ENCODE results near the gene DENND1A.

Gene DENND1A

GRCh38 chr9:123511326-123512277 is 418.3 kb downstream of the DENND1A start:
- H3K4me1 ChIP-seq: no peaks in the 10 kb centered on the region
- no peaks in the 10 kb centered on the region for H3K27me3 ChIP-seq
- H3K36me3 ChIP-seq: peaks cover 0 to 5% (median 0%) of the 10 kb centered on the region in 3 donors
- intact Hi-C loops (cut with DNase I; ENCODE audit: low total_unique reads): no loop called here
- no peak for DNase-seq
- no peak overlapping the region for H3K27ac ChIP-seq
- no peak overlapping the region for H3K4me3 ChIP-seq
- TF ChIP-seq CTCF (IDR thresholded peaks at IDR 0.05): no peak
- H3K9me3 ChIP-seq: no peaks in the 10 kb centered on the region

GRCh38 chr9:123509646-123510045 is 420.3 kb downstream of the DENND1A start:
- no peak overlapping the region for H3K27ac ChIP-seq
- H3K27me3 ChIP-seq: no peaks in the 10 kb centered on the region
- no peak overlapping the region for H3K4me3 ChIP-seq
- intact Hi-C loops (cut with DNase I; ENCODE audit: low total_unique reads): no loop called here
- DNase-seq: no peak
- no peak for TF ChIP-seq CTCF (IDR thresholded peaks at IDR 0.05)
- no peaks in the 10 kb centered on the region for H3K4me1 ChIP-seq
- no peaks in the 10 kb centered on the region for H3K9me3 ChIP-seq
- H3K36me3 ChIP-seq: peaks cover 0 to 5% (median 0%) of the 10 kb centered on the region in 3 donors

- Histone ChIP-seq H3K36me3 (peaks cover 0 to 5% (median 0%) of the 10 kb centered on the region in 3 donors), H3K9me3 (no peaks in the 10 kb centered on the region), H3K27ac (no peak overlapping the region), H3K4me1 (no peaks in the 10 kb centered on the region), H3K4me3 (peak overlapping the region in 1 of 2 donors; percentile 7), H3K27me3 (no peaks in the 10 kb centered on the region)
- DNase-seq: no peak
- intact Hi-C loops (cut with DNase I; ENCODE audit: low total_unique reads): no loop called here
- no peak for TF ChIP-seq CTCF (IDR thresholded peaks at IDR 0.05)
These were observed 421.9 kb downstream of the DENND1A start for GRCh38 chr9:123508048-123508447.

GRCh38 chr9:123505496-123505895 is 424.4 kb downstream of the DENND1A start:
- no peak overlapping the region for H3K4me3 ChIP-seq
- H3K36me3 ChIP-seq: peaks cover 0 to 5% (median 0%) of the 10 kb centered on the region in 3 donors
- H3K27me3 ChIP-seq: no peaks in the 10 kb centered on the region
- TF ChIP-seq CTCF (IDR thresholded peaks at IDR 0.05): no peak
- H3K4me1 ChIP-seq: no peaks in the 10 kb centered on the region
- no peak overlapping the region for H3K27ac ChIP-seq
- intact Hi-C loops (cut with DNase I; ENCODE audit: low total_unique reads): no loop called here
- H3K9me3 ChIP-seq: no peaks in the 10 kb centered on the region
- no peak for DNase-seq

GRCh38 chr9:123500336-123500735 is 429.6 kb downstream of the DENND1A start:
- TF ChIP-seq CTCF (IDR thresholded peaks at IDR 0.05): no peak
- intact Hi-C loops (cut with DNase I; ENCODE audit: low total_unique reads): no loop called here
- Histone ChIP-seq H3K4me3 (no peak overlapping the region), H3K4me1 (no peaks in the 10 kb centered on the region), H3K27ac (no peak overlapping the region), H3K9me3 (no peaks in the 10 kb centered on the region), H3K36me3 (no peaks in the 10 kb centered on the region), H3K27me3 (no peaks in the 10 kb centered on the region)
- no peak for DNase-seq

All from tibial artery (tissue), 4 donors.